ENCODE results near the gene TRABD2B. TPM values are rescaled to one million over a fixed set of nuclear protein-coding genes. Genes with fewer than 3 reads are reported as not detected.

Gene TRABD2B
- total and polyA plus RNA-seq, 2 of the 13 experiments (the other 11 are each of a cell fraction or from before 2014, with no cell fraction given) = 0.04 TPM; not detected in 1

GRCh38 chr1:48026275-48026674 lies 29.1 kb upstream of the TRABD2B start (continued):
- TF ChIP-seq CEBPB (IDR thresholded peaks at IDR 0.05; ENCODE audit: borderline replicate concordance, low read depth, low read length) (no peak), ZNF264 (CRISPR knock-in tag; IDR thresholded peaks at IDR 0.05) (no peak), JUNB (CRISPR knock-in tag; IDR thresholded peaks at IDR 0.05; ENCODE audit: borderline replicate concordance) (no peak)

- H3K27me3 ChIP-seq (ENCODE audit: control insufficient read depth in 1 of 2, insufficient read depth in 2 of 2, low read length in 2 of 2) = peaks cover 0 to 2% of the 10 kb centered on the region in 2 experiments; a peak in 2 of 5 replicates
- in situ Hi-C loops (cut with HindIII; ENCODE audit: extremely low pct_ligation_motif_present, low pct_unique_long_range_greater_than_20kb) = no loop called here
- no peak for DNase-seq (ENCODE audit: low spot score)
- TF ChIP-seq RNF2 (conservative IDR thresholded peaks at IDR 0.05; ENCODE audit: low read depth) = no peak
- ChIA-PET CTCF (ENCODE audit: low intra/inter-chr PET ratio, low total read pairs) (no interaction called here), POLR2A (no interaction called here)
- H3K9me3 ChIP-seq (ENCODE audit: low read length) = no peaks in the 10 kb centered on the region
- H3K4me3 ChIP-seq (replicated peaks in 1 of 3; ENCODE audit: insufficient read depth in 1 of 3, low read depth in 2 of 3, low read length in 3 of 3) = no peak overlapping the region
- BruUV-seq (replicated peaks) = no TSS peak
- no peaks in the 10 kb centered on the region for H3K4me1 ChIP-seq (ENCODE audit: insufficient read depth, low read length)
- H3K79me2 ChIP-seq (ENCODE audit: insufficient read depth, low read length) = no peaks in the 10 kb centered on the region
- intact Hi-C loops (cut with micrococcal nuclease; ENCODE audit: unreplicated experiment) = no loop called here
- H3K9ac ChIP-seq (ENCODE audit: insufficient read depth, low read depth, low read length) = no peak overlapping the region
- H3K27ac ChIP-seq (ENCODE audit: extremely low read length, insufficient read depth, low read length) = no peak overlapping the region
- H3K4me2 ChIP-seq (ENCODE audit: low read depth, low read length) = no peak overlapping the region
- no peak overlapping the region for H2AFZ ChIP-seq (ENCODE audit: low read length)
- no peak for FAIRE-seq
- H3K36me3 ChIP-seq (replicated peaks in 1 of 2; ENCODE audit: control insufficient read depth in 1 of 2, insufficient read depth in 2 of 2, low read length in 2 of 2) = no peaks in the 10 kb centered on the region
- H4K20me1 ChIP-seq (ENCODE audit: insufficient read depth, low read length) = 0 out of 2 replicates have a peak, but pooled peaks cover 2% of the 10 kb centered on the region
- ATAC-seq = no peak
Measured at GRCh38 chr1:48025076-48025475, 27.9 kb upstream of the TRABD2B start.

DNA sequence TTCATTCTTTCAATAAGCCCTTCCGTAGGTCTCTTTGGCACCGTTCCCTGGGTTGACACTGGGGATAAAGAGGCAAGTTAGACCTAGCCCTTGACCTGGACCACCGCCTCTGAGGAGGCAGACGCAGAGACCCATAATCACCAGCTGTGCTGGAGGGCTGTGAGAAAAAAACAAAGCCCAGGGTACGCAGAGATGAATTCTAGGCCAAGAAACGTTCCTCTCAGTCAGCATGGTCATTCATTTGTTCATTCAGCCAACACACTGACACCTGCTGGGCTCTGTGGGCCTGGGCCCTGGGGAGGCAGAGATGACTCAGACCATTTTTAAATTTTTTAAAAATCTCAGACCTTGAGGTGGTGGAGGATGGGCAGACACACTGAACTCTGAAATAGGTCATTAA lies 26.3 kb upstream of the TRABD2B start:
- no peaks in the 10 kb centered on the region for H3K36me3 ChIP-seq (replicated peaks in 1 of 2; ENCODE audit: control insufficient read depth in 1 of 2, insufficient read depth in 2 of 2, low read length in 2 of 2)
- ChIA-PET CTCF (ENCODE audit: low intra/inter-chr PET ratio, low total read pairs) (no interaction called here), POLR2A (no interaction called here)
- no peak overlapping the region for H3K9ac ChIP-seq (ENCODE audit: insufficient read depth, low read depth, low read length)
- TF ChIP-seq TAF1 (CRISPR knock-in tag; IDR thresholded peaks at IDR 0.05) = no peak
- no peak for TF ChIP-seq NCOA1 (CRISPR knock-in tag; IDR thresholded peaks at IDR 0.05)
- TF ChIP-seq SATB2 (CRISPR knock-in tag; IDR thresholded peaks at IDR 0.05) = no peak
- TF ChIP-seq HOXD1 (CRISPR knock-in tag; IDR thresholded peaks at IDR 0.05) = no peak
- no peak for TF ChIP-seq HDAC1 (CRISPR knock-in tag; IDR thresholded peaks at IDR 0.05)
- no peak for TF ChIP-seq ZNF614 (CRISPR knock-in tag; IDR thresholded peaks at IDR 0.05; ENCODE audit: borderline replicate concordance)
- no peak for TF ChIP-seq CBX5 (CRISPR knock-in tag; IDR thresholded peaks at IDR 0.05; ENCODE audit: borderline replicate concordance)
- TF ChIP-seq U2AF2 (IDR thresholded peaks at IDR 0.05; ENCODE audit: low read depth, low read length) = no peak
- in situ Hi-C loops (cut with HindIII; ENCODE audit: extremely low pct_ligation_motif_present, low pct_unique_long_range_greater_than_20kb) = no loop called here
- H3K27me3 ChIP-seq (ENCODE audit: control insufficient read depth in 1 of 2, insufficient read depth in 2 of 2, low read length in 2 of 2) = peaks cover 0 to 2% of the 10 kb centered on the region in 2 experiments; a peak in 1 of 5 replicates
- BruUV-seq (replicated peaks) = no TSS peak
- DNase-seq (ENCODE audit: low spot score) (no peak), FAIRE-seq (no peak), ATAC-seq (no peak)
- H3K9me3 ChIP-seq (ENCODE audit: low read length) = no peaks in the 10 kb centered on the region
- no peak overlapping the region for H3K4me3 ChIP-seq (replicated peaks in 1 of 3; ENCODE audit: insufficient read depth in 1 of 3, low read depth in 2 of 3, low read length in 3 of 3)
- H2AFZ ChIP-seq (ENCODE audit: low read length) = no peak overlapping the region
- 0 out of 2 replicates have a peak, but pooled peaks cover 2% of the 10 kb centered on the region for H4K20me1 ChIP-seq (ENCODE audit: insufficient read depth, low read length)
- H3K27ac ChIP-seq (ENCODE audit: extremely low read length, insufficient read depth, low read length) = no peak overlapping the region
- no peaks in the 10 kb centered on the region for H3K79me2 ChIP-seq (ENCODE audit: insufficient read depth, low read length)
- H3K4me1 ChIP-seq (ENCODE audit: insufficient read depth, low read length) = no peaks in the 10 kb centered on the region
- intact Hi-C loops (cut with micrococcal nuclease; ENCODE audit: unreplicated experiment) = no loop called here
- no peak overlapping the region for H3K4me2 ChIP-seq (ENCODE audit: low read depth, low read length)
- WGBS (ENCODE audit: low lambda C conversion rate) = 19% methylated on average over 6 of the region's 6 CpGs
